Neural cell (in vitro differentiated cells): ENCODE data around the gene TAPBPL.

Source experiments
- EZH2 ChIP-seq: fragments of 200-600, 300-800 bp; shearing (Covaris generic), sonication (generic); IDR thresholded peaks from 2 replicates; pipeline ENCODE4 v1.6.1; 2014; ENCODE audit warnings: antibody characterized with exemption, low read length, borderline replicate concordance, mild to moderate bottlenecking; ENCODE audit not compliant: insufficient read depth, poor library complexity, severe bottlenecking
- POLR2AphosphoS5 ChIP-seq: IDR thresholded peaks from 2 replicates; pipeline ENCODE4 v1.6.1; 2012
- TF ChIP-seq, protein P1 (sequence below): fragments of 450-650 bp; IDR thresholded peaks from 2 replicates; pipeline ENCODE4 v1.5.1; 2014; ENCODE audit warnings: antibody characterized with exemption, mild to moderate bottlenecking, moderate library complexity; ENCODE audit not compliant: poor library complexity, severe bottlenecking

DNA sequence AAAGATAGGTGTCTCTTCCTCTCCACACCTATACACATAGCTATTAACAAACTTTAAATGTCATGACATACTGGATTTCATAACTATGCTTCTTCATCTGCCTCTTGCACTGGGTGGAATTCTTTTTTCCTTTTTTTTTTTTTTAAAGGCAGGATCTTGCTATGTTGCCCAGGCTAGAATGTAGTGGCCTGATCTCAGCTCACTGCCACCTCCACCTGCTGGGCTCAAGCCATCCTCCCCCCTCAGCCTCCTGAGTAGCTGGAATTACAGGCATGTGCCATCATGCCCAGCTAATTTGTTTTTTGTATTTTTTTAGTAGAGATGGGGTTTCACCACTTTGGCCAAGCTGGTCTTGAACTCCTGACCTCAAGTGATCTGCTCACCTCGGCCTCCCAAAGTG, 36.4 kb downstream of the TAPBPL start:
- TF ChIP-seq EZH2 (no peak), POLR2AphosphoS5 (no peak)
- TF ChIP-seq, protein P1, sequence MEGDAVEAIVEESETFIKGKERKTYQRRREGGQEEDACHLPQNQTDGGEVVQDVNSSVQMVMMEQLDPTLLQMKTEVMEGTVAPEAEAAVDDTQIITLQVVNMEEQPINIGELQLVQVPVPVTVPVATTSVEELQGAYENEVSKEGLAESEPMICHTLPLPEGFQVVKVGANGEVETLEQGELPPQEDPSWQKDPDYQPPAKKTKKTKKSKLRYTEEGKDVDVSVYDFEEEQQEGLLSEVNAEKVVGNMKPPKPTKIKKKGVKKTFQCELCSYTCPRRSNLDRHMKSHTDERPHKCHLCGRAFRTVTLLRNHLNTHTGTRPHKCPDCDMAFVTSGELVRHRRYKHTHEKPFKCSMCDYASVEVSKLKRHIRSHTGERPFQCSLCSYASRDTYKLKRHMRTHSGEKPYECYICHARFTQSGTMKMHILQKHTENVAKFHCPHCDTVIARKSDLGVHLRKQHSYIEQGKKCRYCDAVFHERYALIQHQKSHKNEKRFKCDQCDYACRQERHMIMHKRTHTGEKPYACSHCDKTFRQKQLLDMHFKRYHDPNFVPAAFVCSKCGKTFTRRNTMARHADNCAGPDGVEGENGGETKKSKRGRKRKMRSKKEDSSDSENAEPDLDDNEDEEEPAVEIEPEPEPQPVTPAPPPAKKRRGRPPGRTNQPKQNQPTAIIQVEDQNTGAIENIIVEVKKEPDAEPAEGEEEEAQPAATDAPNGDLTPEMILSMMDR: no peak
